HG03378 (cell line): Measurements from ENCODE around the gene SRGAP1.
A peak's percentile ranks its signal among the peaks of the same experiment; 100 is the strongest.
"Not testable (repeated sequence)": the region's sequence is repeated elsewhere in the genome, so short reads cannot be mapped to it uniquely, and the experiment has no call there.

Experiments
- ATAC-seq: cut with Tn5 transposase; IDR thresholded peaks from one replicate; pipeline ENCODE4 v1.9.1; 2021; ENCODE audit warnings: mild to moderate bottlenecking, moderate library complexity; ENCODE audit not compliant: unreplicated experiment

SRGAP1 gene

DNA sequence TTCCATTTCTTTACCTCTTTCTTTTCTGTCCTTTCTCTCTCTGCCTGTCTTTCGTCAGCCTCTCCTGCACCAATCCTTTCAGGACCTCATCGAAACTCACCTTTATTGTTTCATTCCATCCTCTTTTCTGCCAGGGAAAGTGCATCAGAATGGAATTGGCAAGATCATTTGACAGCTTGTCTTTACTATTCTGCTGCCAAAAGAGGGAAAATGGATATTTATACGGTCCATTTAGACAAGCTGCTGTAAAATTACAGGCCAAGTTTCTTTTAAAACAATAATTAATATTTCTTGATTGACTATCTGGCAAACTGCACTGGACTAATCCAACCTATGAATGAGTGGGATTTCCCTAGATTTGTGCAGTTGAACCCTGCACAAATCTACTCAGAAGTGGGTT lies 7.6 kb upstream of the SRGAP1 start:
- ATAC-seq = no peak

GRCh38 chr12:63838411-63838810 lies 6.1 kb upstream of the SRGAP1 start:
- ATAC-seq = no peak

- ATAC-seq = no peak
Observed at GRCh38 chr12:63841011-63841410, 3.5 kb upstream of the SRGAP1 start.

DNA sequence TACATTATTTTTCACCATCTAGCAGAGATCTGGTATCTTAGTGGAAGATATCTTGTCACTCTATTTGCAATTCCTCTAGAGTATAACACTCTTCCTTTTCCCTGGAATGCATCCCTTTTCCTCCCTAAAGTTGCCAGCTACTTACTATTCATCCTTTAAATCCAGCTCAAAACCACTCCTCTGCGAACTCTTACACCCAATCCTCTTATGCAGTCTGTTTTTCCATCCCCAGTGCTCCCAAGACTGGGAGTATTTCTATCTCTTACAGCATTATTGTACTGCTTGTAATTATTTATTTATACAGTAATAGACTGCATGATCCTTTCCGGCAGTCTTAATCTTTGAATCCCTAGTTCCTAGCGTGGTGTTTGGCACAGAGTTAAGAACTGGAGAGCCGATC lies 2.9 kb upstream of the SRGAP1 start:
- ATAC-seq = no peak

DNA sequence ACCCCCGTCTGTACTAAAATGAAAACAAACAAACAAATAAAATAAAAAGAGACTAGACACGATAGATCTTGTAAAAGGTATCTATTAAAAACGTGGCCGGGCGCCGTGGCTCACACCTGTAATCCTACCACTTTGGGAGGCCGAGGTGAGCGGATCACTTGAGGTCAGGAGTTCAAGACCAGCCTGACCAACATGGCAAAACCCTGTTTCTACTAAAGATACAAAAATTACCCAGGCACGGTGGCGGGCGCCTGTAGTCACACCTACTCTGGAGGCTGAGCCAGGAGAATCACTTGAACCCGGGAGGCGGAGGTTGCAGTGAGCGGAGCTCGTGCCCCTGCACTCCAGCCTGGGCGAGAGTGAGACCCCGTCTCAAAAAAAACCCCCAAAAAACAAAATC lies 1.8 kb upstream of the SRGAP1 start:
- not testable (repeated sequence) for ATAC-seq

- ATAC-seq = no peak
Observed at GRCh38 chr12:63843254-63843720, 1.2 kb upstream of the SRGAP1 start.

GRCh38 chr12:63843721-63844390 lies 644 bp upstream of the SRGAP1 start:
- peak; percentile 93 for ATAC-seq

GRCh38 chr12:63845726-63846125 lies 1.2 kb downstream of the SRGAP1 start:
- no peak for ATAC-seq

GRCh38 chr12:63846238-63846967 lies 1.9 kb downstream of the SRGAP1 start:
- ATAC-seq = no peak

GRCh38 chr12:63848450-63848849 lies 4.0 kb downstream of the SRGAP1 start:
- no peak for ATAC-seq

DNA sequence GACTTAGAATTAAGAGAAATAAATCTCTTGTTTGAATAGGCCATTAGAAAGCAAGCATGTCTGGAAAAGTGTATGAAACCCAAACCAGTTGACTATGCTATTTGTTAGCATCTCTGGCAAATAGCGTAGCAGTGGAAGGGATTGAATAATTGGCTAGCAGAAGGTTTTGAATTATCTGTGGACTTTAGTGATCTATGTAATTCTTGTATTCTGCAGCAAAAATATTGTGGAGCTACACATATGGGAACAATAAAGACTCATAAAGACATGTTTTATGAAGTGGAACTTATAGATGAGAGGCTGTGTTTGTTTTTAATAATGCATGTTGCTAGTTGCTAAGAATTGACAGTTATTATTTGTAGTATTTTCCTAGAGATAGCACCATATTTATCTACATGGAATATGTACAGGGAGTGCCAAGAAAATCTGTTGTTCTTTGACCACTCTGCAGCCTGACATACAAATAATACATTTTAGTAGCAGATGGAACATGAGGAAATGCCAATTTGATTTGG lies 4.7 kb downstream of the SRGAP1 start:
- ATAC-seq = no peak

- ATAC-seq = no peak
Observed at GRCh38 chr12:63849641-63850040, 5.1 kb downstream of the SRGAP1 start.

DNA sequence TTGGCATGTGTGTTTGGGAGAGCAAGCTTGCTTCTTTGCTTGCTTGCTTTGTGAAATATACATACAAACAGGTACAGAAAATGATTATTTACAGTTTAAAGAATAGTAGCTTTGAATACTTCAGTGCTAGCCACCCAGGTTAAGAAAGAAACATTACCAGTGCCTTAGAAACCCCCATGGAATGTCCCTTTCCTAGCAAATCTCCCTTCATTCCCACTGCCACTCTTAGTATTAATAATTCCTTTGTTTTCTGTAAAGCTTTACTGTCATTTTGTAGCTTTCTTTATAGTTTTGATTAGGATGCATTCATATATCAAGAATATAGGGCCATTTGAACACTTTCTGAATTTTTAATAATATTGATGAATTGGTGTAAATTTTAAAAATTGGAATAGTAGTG lies 9.5 kb downstream of the SRGAP1 start:
- no peak for ATAC-seq

DNA sequence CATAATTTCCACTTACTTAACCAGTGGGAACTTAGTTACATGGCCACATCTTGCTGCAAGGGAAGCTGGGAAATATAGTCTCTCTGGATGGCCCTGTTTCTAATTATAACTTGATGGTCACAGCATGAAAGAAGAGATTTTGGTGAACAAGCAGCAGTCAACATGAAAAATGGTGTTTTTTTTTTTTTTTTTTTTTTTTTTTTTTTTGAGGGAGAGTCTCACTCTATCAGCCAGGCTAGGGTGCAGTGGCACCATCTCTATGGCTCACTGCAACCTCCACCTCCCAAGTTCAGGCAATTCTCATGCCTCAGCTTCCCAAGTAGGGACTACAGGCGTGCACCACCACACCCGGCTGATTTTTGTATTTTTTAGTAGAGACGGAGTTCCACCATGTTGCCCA lies 10.8 kb downstream of the SRGAP1 start:
- ATAC-seq = no peak

DNA sequence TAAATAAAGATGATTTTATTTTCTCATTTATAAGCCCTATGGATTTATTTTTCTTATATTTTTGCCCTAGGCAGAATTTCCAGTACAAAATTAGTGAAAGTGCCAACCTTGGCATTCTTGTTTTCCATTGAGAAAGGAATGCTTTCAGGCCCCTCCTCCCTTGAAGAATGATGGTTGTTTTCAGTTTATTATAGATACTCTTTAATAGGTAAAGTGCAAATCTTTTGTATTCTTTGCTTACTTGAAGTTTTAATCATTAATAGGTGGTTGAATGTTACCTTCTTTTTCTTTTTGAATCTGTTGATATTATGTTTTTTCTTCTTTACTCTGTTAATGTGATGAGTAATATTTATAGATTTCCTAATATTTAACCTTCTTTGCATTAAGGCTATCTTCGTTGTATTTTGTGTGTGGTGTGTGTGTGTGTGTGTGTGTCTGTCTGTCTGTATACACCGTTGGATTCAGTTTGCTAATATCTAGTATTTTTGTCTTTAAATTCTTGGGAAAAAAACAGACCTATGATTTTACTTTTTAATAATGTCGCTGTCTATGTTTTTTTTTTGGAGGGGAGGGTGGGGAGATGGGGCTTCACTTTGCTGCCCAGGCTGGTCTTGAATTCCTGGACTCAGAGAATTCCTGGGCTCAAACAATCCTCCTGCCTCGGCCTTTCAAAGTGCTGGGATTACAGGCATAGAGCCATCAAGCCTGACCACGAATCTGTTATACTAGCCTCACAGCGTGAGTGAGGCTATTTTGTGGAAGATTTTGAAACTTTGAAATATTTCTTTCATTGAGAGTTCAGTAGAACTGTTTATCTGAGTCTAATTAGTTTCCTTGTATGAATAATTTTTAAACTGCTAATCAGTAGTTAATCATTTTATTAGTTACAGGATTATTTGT lies 13.5 kb downstream of the SRGAP1 start:
- no peak for ATAC-seq

- not testable (repeated sequence) for ATAC-seq
Observed at GRCh38 chr12:63859880-63860279, 15.4 kb downstream of the SRGAP1 start.

- no peak for ATAC-seq
Observed at GRCh38 chr12:63862187-63862968, 17.9 kb downstream of the SRGAP1 start.

- ATAC-seq = no peak
Observed at GRCh38 chr12:63862969-63863230, 18.4 kb downstream of the SRGAP1 start.

DNA sequence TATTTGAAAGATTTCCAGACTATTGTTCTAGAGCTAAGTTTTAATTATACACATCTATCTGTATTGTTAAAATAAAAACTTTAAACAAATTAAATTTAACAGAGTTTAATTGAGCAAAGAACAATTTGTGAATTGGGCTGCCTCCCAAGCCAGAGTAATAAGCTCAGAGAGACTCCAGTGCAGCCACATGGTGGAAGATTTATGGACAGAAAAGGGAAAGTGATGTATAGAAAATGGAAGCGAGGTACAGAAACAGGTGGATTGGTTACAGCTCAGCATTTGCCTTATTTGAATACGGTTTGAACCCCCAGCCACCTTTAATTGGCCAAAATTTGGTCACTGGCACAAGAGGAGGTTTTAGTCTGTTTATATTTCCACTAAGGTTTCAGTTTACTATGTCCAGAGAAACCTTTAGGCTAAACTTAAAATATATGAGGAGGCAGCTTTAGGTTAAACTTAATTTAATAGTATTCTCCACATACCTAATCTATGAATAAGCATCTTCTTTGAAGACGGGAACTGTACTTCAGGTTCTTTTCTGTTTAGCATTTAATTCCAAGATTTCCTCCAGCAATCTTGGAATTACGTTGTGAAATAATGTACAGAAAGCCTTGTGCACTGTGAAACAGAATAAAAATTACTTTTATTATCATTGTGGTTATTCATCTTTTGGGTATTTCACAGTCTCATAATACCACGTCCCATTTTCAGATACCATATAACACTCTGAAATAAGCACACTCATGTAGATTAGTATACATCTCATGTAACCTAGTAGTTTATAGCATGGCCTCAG lies 19.4 kb downstream of the SRGAP1 start:
- ATAC-seq = no peak

DNA sequence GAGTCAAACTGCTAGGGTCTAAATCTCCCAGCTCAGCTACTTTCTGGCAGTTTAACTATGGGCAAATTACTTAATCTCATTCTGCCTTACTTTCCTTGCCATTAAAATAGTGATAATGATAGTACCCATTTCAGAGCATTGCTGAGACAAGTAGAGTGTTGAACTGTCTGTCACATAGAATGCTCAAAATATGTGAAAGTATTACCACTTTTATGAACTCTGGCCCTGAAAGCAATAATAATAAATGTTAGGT lies 19.9 kb downstream of the SRGAP1 start:
- no peak for ATAC-seq
